ENCODE data around the gene MOV10L1.

The MOV10L1 gene

DNA sequence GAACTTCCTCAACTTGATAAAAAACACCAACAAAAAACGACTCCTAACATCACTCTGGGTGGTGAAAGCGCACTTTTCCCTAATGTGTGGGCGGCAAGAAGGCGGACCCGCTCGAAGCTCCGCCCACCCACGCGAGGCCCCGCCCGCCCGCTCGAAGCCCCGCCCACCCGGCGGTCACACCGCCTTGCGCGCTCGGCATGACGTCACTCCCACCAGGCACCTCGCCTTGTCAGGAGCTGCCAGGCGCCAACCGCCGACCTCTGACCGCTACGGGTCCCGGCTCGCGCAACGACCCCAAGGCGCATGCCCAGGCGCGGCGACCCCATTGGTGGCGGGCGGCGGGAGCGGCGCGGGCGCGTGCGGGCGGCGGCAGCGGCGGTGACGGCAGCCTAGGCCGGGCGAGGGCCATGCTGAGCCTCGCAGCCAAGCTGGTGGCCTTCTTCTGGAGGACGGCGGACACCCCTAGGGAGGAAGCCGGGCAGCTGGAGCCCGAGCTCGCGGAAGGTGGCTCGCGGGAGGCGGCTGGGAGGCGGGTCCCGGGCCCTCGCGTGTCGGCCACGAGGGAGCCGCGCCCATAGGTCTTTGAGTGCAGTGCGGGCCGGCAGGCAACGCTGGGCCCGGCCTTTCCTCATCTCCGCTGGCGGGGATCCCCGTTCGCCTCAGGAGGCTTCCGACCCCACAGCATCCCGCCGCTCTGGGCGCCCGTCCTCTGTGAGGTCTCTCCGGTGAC lies at the start of gene MOV10L1:
Gene MOV10L1 (plus strand): TSS at position 325 of the 730 bp plus-strand sequence. CDS start 83 bp downstream, at position 408.
- DNase-seq (ENCODE audit: low read depth in 1 of 2, low spot score in 1 of 2), result no peak

DNA sequence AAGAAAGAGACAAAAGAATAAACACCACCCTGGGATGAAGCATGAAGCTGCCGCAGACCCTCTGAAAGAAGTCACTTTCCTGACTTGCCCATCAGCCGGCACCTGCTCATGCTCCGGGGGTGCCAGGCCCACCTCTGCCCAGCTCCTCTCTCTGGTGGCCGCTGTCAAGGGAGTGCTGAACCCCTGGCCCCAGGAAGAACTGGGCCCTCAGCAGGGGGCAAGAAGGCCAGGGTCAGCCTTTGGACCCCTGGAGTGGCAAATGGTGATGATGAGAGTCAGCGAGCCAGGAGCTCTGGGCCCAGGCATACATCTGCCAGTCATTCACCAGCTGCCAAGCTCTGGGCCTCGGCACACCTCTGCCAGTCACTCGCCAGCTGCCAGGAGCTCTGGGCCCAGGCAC lies 49.1 kb upstream of the MOV10L1 start:
- DNase-seq (ENCODE audit: low read depth in 1 of 2, low spot score in 1 of 2), result no peak

DNA sequence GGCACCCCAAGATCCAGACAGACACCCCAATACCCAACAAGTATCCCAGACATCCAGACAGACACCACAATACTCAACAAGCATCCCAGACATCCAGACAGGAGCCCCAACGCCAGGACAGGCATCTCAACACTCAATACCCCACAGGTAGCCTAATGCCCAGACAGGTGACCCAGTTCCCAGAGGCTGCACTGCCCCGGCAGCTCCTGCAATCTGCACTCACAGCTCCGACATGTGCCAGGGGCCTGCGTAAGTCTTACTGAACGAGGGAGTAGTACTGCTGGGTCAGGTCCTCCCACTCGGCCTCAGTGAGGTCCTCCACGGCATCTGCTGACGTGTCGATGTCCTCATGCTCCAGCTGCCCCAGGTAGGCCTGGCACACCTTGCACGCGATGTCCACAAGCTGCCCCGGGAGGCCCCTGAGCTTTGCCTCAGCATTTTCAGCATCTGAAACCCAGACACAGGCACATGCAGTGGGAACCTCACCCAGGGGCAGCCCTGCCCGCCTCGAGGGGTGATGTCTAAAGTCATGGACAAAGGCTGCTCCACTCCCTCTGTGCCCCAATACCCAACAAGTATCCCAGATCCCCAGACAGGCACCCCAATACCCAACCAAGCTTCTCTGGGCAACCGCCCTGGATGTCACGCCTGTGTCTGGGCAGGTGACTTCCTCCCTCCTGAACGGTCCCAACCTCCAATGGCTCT lies 48.3 kb upstream of the MOV10L1 start:
- no peak for DNase-seq (ENCODE audit: low read depth in 1 of 2, low spot score in 1 of 2)

DNA sequence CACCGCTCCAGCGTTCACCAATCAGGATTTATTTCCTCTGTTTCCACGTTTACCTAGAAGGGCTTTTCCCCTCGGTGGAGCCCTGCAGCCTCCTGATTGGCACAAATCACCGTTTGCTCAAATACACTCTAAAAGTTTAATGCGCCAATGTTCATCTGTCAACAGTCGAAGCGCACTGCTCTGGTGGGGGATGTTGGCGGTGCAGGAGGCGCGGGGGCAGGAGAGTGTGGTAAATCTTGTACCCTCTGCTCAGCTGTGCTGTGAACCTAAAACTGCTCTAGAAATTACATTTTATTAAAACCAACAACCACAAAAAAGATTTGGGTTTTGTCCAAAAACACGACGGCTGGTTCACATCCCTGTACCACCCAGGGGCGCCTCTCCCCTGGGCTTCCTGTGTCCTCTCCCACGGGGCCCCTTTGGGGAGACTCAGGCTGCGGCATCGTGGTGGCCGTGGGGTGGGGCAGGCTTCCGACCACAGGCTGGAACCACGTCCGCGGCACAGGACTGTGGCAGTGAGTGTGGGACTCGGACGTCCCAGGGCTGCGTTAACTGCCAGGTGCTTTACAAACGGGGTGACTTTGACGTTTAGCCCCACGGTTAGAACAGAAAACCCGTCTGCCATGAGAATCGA lies 45.2 kb upstream of the MOV10L1 start:
- DNase-seq (ENCODE audit: low read depth in 1 of 2, low spot score in 1 of 2), result no peak

DNA sequence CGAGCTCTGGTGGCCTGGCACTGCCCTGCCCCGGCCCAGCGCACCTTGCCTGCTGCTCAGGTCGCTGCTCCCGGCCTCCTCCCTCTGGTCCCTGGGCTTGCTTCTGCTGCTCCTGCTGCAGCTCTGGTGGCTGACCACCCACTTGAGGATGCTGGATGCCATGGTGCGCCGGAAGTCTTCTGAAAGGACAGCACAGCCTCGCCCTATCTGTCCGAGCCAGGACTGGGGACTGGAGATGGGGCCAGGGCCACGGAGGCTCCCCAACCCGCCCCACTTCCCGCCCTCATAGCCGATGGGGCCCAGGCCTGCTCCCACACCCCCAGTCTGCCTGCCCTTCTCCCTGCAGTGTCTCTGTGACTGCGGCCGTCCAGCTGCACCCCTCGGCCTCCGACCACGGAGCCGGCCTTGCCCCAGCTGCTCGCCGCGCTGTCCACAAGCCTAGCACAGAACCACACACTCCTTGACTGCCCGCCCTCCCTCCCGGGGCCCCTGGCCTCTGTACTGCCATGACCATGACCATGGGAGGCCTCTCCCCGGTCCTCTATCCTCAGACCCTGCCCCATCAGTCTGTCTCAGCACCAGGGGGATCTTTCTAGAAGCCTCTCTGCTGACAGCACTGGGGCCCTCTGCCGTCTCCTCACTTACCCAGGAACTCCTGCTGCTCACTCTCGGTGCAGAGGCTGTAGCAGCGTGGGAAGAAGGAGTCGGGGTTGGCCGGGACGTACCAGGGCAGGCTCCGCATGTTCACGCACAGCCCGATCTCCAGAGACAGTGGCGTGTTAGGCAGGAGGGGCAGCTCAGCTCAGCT lies 44.4 kb upstream of the MOV10L1 start:
- DNase-seq (ENCODE audit: low read depth in 1 of 2, low spot score in 1 of 2), result no peak

DNA sequence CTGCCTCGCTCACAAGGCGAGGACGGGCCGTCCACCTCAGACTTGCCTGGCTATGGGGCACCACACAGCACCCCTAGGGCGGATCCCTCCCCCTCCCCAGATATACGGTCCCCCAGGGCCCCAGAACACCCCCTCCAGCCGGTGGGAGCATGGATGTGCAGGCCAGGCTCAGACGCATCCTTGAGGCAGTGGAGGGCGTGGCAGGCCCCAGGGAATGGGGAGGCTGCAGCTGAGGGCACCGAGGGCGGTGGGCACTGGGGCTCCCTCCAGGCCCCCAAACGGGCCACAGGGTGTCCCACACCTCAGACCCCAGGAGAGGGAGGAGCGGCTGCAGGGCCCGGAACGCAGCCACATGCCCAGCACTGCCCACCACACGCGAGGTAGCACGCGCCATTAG lies 43.8 kb upstream of the MOV10L1 start:
- no peak for DNase-seq (ENCODE audit: low read depth in 1 of 2, low spot score in 1 of 2)

DNA sequence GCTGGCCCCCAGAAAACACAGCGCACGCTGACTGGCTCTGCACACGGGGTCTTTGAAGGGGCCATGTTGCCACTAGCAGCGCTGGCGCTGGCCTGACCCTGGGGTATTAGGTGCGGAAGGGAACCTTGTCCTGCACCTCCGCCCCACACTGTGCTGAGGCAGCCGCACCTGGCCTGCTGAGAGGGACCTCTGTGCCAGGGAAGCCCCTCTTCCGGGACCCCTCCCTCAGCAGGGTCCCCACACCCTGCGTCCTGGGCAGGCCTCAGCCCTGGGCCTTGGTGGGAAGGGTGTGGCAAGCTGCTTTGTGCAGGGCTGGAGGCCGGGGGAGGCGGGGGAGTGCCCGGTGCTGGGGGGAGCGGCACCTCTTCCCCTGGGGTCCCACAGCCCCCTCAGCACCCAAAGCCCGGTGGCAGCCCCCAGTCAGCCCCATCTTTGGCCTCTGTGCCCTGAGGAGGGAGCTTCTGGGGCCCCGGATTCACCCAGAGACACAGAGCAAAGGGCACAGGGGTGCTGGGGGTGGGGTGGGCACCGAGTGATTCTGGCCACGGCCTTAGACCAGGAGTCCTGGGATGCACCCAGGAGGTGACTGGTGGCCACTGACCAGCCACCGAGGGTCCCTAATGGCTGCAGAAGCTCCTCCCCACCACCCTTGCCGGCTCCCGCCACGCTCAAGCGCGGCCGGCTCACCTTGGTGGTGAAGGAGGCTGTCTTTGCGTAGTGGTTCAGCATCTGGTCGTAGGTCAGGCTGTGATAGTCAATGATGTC lies 43.1 kb upstream of the MOV10L1 start:
- DNase-seq (ENCODE audit: low read depth in 1 of 2, low spot score in 1 of 2), result no peak

DNA sequence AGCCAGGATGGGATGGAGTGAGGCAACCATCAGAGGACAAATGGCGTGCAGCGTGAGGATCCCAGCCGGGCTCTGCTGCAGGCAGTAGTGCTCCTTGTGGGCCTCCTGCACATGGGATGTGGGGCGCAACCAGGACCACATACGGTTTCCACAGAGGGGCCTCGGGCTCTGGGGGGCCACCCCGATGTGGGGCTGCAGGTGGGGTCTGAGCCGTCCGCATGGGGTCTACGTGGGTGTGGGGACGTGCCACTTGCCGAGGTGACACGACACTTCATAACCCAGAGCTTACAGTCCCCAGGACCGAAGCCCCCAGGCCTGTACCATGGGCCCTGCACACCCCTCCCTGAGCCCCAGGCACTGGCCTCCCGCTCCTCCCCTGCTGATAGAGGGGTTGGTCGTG lies 42.5 kb upstream of the MOV10L1 start:
- no peak for DNase-seq (ENCODE audit: low read depth in 1 of 2, low spot score in 1 of 2)

DNA sequence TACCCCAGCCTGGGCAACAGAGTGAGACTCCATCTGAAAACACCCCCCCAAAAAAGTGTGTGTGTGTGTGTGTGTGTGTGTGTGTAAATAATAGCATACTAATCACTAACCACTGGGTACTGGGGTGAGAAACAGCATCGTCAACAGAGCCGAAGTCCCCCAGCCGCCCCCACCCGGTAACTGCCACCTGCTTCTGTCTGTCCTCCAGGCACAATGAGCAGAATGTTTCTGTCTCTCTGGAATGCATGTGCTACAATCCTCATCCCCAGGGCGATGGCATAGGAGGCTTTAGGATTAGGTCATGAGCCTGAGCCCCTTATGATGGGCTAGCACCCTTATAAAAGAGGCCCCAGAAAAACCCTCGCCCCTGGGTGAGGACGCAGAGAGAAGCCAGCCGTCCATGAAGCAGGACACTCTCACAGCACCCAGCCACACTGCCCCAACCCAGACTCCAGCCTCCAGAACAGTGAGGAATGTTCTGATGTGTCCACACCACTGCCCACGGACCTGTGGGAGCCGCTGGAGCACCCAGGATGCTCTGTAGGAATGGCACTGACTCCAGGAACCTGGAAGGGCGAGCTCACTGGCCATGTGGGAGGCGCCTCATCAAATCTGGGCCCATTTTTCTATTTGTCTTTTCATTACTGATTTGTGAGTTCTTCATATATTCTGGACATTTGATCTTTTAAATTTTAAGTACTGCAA lies 41.6 kb upstream of the MOV10L1 start:
- no peak for DNase-seq (ENCODE audit: low read depth in 1 of 2, low spot score in 1 of 2)

DNA sequence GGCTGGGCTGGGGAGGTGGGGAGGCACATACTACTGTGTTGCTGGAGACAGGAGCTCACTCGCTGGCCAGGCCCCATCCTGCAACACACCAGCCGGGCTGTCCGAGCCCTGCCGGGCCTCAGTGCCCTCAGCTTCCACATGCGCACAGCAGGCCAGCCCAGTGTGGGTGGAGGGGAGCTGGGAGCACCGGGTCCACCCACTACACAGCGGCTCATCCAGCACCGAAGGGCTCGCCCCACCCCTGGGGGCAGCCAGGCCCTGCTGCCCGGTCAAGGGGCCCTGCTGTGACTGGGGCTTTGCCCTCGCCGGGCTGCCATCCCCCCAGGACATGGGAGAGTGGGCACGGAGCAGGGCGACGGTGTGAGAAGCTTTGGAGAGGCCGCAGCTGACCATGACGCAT lies 41.0 kb upstream of the MOV10L1 start:
- DNase-seq (ENCODE audit: low read depth in 1 of 2, low spot score in 1 of 2), result no peak

DNA sequence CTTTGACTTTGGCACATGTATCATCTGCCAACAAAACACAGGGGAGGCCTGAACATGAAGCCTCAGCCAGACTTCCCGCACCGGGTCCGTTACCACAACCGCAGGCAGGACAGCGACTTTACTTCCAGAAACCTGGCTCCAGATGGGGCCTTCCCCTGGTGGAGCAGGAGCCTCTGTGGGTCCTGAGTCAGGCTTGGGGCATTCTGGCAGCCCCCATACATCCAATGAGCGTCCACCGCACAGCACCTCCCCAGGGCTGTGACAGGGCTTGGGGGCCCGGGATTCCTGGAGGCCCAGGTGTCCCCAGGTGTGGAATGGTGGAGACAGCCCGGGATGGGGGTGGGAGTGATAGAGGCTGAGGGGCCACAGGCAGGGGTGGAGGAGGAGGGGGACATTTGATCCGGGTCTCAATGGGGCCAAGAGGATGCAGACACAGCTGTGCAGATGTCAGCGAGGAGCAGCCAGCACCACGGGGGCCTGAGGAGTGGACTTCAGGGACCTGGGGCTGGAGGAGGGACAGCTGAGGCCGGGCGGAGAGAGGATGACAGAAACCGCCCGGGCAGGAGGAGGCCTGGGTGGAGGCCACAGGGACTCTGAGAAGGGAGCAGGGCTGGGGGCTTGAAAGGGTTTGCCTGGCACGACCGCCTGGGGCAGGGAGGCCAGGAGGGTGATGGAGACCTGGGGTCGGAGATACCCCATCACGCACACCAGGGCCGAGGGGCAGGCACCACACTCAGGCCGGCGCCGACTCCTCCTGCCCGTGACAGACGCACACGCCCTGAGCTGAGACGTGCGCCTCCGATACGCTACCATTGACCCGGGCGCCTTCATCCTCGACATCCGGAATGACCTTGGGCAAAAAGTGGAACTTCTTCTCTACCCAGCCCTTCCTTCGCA lies 40.3 kb upstream of the MOV10L1 start:
- no peak for DNase-seq (ENCODE audit: low read depth in 1 of 2, low spot score in 1 of 2)

DNA sequence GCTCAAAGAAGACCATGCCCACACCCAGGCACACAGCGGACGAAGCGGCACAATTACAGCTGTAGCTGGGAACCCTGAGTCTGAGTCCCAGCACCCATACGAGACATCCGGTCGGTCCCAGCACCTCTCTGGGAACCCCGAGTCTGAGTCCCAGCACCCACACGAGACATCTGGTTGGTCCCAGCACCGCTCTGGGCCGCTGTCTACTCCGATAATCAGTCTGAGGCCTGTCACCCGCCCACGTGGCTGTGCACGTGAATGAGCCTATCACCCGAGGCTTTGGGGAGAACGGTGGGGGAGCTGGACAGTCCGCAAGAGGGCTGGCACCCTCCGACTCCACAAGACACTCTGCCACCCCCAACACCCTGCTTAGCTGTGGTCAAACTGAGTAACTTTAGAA lies 37.9 kb upstream of the MOV10L1 start:
- no peak for DNase-seq (ENCODE audit: low read depth in 1 of 2, low spot score in 1 of 2)

DNA sequence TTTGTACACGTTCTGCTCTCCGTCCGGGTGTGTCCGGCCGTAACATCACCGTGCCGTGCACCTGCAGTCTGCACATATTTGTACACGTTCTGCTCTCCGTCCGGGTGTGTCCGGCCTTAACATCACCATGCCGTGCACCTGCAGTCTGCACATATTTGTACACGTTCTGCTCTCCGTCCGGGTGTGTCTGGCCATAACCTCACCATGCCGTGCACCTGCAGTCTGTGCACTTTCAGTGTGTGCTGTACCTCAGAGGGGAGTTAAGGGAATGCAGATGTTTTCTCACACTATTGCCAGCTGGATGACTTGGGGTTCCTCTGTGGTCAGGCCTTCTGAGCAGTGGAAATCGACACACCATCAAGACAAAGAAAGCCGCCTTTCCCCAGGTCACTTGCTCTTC lies 35.9 kb upstream of the MOV10L1 start:
- DNase-seq (ENCODE audit: low read depth in 1 of 2, low spot score in 1 of 2), result no peak

DNA sequence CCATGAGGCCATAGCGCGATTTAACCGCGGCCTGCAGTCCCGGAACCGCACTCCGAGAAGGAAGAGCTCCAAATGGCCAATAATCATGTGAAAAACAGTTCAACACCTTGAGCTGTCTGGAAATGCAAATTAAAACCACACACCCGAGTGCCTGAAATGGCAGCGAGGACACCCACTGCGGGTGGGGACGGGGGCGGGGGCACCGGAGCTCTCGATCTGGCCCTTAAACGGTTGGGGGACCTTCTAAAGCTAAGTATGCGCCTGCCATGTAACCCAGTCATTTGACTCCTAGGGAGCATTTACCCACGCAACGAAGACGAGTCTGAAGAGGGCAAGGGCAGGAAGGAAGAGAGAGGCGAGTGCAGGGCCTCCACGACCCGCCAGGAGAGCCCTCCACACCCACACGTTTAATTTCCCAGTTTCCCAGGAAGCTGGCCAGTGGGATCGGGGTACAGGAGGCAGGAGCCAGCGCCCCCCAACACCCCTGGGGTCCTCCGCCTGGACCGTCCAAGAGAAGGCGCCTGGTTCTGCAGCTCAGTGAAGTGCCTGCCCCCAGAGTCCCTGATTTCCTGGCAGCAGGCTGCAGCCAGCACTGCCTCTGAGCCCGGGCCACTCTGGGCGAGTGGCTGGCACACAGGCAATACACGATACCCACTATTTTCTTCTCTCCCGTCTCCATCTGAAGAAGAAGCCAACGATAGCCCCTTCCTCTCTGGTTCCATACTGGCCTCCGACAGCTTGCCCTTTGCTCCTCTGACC lies 33.4 kb upstream of the MOV10L1 start:
- DNase-seq (ENCODE audit: low read depth in 1 of 2, low spot score in 1 of 2), result no peak

DNA sequence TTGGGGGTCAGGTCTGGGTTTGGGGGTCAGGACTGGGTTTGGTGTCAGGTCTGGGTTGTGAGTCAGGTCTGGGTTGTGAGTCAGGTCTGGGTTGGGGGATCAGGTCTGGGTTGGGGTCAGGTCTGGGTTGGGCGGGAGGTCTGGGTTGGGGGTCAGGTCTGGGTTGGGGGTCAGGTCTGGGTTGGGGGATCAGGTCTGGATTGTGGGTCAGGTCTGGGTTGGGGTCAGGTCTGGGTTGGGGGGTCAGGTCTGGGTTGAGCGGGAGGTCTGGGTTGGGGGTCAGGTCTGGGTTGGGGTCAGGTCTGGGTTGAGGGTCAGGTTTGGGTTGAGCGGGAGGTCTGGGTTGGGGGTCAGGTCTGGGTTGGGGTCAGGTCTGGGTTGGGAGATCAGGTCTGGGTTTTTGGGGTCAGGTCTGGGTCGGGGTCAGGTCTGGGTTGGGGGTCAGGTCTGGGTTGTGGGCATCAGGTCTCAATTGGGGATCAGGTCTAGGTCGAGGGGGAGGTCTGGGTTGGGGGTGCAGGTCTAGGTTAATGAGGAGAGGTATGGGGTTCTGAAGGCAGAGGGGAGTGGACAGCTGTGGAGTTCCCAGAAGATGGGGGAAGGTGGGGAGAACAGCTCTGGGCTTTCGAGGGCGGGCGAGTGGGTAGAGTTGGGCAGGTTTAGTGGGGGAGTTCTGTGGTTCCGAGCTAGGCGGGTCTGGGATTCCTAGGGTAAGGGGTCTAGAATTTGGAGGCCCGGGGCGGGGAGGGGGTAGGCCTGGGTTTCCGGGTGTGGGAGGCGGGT lies 32.3 kb upstream of the MOV10L1 start:
- DNase-seq (ENCODE audit: low read depth in 1 of 2, low spot score in 1 of 2), result no peak

DNA sequence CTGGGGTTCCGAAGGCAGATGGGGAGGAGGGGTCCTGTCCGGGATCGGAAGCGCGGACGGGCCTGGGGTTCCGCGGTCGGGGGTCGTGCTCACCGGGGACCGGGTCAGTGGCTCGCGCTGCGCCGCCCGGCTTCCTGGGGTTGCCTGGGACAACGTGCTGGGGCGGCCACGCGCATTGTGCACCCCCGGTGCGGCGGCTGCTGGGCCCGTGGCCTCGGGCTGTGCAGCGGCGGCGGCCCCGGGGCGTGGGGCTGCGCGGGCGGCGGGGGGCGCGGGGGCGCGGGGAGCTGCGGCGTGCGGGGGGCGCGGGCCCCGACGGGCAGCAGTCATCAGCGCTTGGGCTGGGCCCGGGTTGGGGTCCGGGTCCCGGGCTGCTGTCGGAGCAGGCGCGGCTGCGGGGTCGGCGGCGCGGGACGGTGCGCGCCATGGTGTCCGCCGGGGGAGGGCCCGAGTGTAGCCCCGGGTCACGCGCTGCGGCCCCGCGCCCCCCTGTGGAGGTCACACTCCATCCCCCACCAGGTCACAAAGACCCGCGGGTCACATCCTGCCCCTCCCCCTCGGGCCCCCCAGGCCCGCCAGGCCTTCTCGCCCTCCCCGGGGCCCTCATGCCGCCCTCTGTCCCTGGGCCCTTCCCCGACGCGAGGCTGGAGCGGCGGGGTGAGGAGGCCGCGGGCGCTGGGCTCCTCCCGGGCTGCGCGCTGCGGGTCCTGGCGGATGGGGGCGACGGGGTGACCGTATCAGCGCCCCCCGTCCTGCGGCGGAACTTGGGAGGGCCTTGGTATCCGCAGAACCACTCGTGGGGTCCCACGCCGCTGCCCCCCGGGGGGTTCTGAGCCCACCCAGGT lies 31.5 kb upstream of the MOV10L1 start, which contains the start of gene TTLL8:
Gene TTLL8 (minus strand): TSS at position 238 of the 845 bp plus-strand sequence.
- no peak for DNase-seq (ENCODE audit: low read depth in 1 of 2, low spot score in 1 of 2)

Measured in activated T-helper 1 cell treated with anti-CD3 and anti-CD28 coated beads, Interleukin-2, amount 50 U/mL, for 16 hours (primary cell).